Neural cell (in vitro differentiated cells): Measurements from ENCODE around the gene FFAR4. TPM values are rescaled to one million over a fixed set of nuclear protein-coding genes. Genes with fewer than 3 reads are reported as not detected.

Experiments
- H2AFZ ChIP-seq: fragments of 200-600, 300-800 bp; sonication (generic), shearing (Covaris generic); 2 replicates; pipeline ENCODE4 v1.6.0; 2014; ENCODE audit warnings: low read depth, mild to moderate bottlenecking, antibody characterized with exemption, low read length, moderate library complexity
- H3F3A ChIP-seq: fragments of 200-600 bp; shearing (Covaris generic); 2 replicates; pipeline ENCODE4 v1.6.1; 2016; ENCODE audit warnings: mild to moderate bottlenecking, moderate library complexity, mixed read lengths, antibody characterized with exemption, low read length; ENCODE audit not compliant: insufficient read depth, poor library complexity, severe bottlenecking
- H3K27ac ChIP-seq: fragments of 200-600, 300-800 bp; sonication (generic), shearing (Covaris generic); 2 replicates; pipeline ENCODE4 v1.5.1; 2014; ENCODE audit warnings: mild to moderate bottlenecking, low read length, moderate library complexity
- H3K27me3 ChIP-seq: fragments of 300-800, 200-600 bp; sonication (generic), shearing (Covaris generic); 2 replicates; pipeline ENCODE4 v1.6.0; 2014; ENCODE audit warnings: mild to moderate bottlenecking, low read depth, low read length, moderate library complexity; ENCODE audit not compliant: insufficient read depth
- H3K36me3 ChIP-seq: fragments of 300-800, 200-600 bp; sonication (generic), shearing (Covaris generic); 2 replicates; pipeline ENCODE4 v1.5.1; 2014; ENCODE audit warnings: mild to moderate bottlenecking, antibody characterized with exemption, low read length, moderate library complexity; ENCODE audit not compliant: insufficient read depth
- H3K4me2 ChIP-seq: fragments of 300-800, 200-600 bp; sonication (generic), shearing (Covaris generic); 2 replicates; pipeline ENCODE4 v1.6.0; 2014; ENCODE audit warnings: mild to moderate bottlenecking, low read length
- H3K4me3 ChIP-seq: fragments of 300-800, 200-600 bp; sonication (generic), shearing (Covaris generic); 2 replicates; pipeline ENCODE4 v1.5.1; 2014; ENCODE audit warnings: mild to moderate bottlenecking, low read length, moderate library complexity
- H3K79me2 ChIP-seq: fragments of 200-600 bp; shearing (Covaris generic); replicated peaks from 2 replicates; pipeline ENCODE4 v1.6.0; 2014; ENCODE audit warnings: mild to moderate bottlenecking, low read length, moderate library complexity; ENCODE audit not compliant: insufficient read depth
- H3K9ac ChIP-seq: fragments of 300-800, 200-600 bp; sonication (generic), shearing (Covaris generic); 2 replicates; pipeline ENCODE4 v1.6.1; 2016; ENCODE audit warnings: mild to moderate bottlenecking, low read length, mixed read lengths
- H3K9me2 ChIP-seq: fragments of 200-600 bp; shearing (Covaris generic); 2 replicates; pipeline ENCODE4 v1.6.1; 2016; ENCODE audit warnings: mild to moderate bottlenecking, low read length, mixed read lengths; ENCODE audit not compliant: insufficient read depth
- H3K9me3 ChIP-seq: fragments of 200-600, 300-800 bp; sonication (generic), shearing (Covaris generic); 2 replicates; pipeline ENCODE4 v1.6.1; 2016; ENCODE audit warnings: mild to moderate bottlenecking, mixed run types, low read length, moderate library complexity, mixed read lengths
- H4K20me1 ChIP-seq: fragments of 200-600 bp; shearing (Covaris generic); 2 replicates; pipeline ENCODE4 v1.6.1; 2016; ENCODE audit warnings: mild to moderate bottlenecking, mixed run types; ENCODE audit not compliant: insufficient read depth
- EP300 ChIP-seq: fragments of 450-650 bp; conservative IDR thresholded peaks from 2 replicates; pipeline ENCODE4 v1.6.1; 2014; ENCODE audit warnings: antibody characterized with exemption, mild to moderate bottlenecking, moderate library complexity; ENCODE audit not compliant: poor library complexity, severe bottlenecking
- EZH2 ChIP-seq: fragments of 200-600, 300-800 bp; shearing (Covaris generic), sonication (generic); IDR thresholded peaks from 2 replicates; pipeline ENCODE4 v1.6.1; 2014; ENCODE audit warnings: antibody characterized with exemption, low read length, borderline replicate concordance, mild to moderate bottlenecking; ENCODE audit not compliant: insufficient read depth, poor library complexity, severe bottlenecking
- MXI1 ChIP-seq: fragments of 450-650 bp; conservative IDR thresholded peaks from 2 replicates; pipeline ENCODE4 v1.6.1; 2014; ENCODE audit warnings: antibody characterized with exemption, mild to moderate bottlenecking; ENCODE audit not compliant: poor library complexity, severe bottlenecking
- POLR2AphosphoS5 ChIP-seq: IDR thresholded peaks from 2 replicates; pipeline ENCODE4 v1.6.1; 2012
- RAD21 ChIP-seq: fragments of 450-650 bp; conservative IDR thresholded peaks from 2 replicates; pipeline ENCODE4 v1.6.1; 2014; ENCODE audit warnings: antibody characterized with exemption, mild to moderate bottlenecking, moderate library complexity
- SMC3 ChIP-seq: fragments of 450-650 bp; conservative IDR thresholded peaks from 2 replicates; pipeline ENCODE4 v1.6.1; 2014; ENCODE audit warnings: antibody characterized with exemption, mild to moderate bottlenecking, moderate library complexity; ENCODE audit not compliant: poor library complexity
- TAF1 ChIP-seq: IDR thresholded peaks from 2 replicates; pipeline ENCODE4 v1.6.1; 2012; ENCODE audit warnings: low read depth
- polyA plus RNA-seq: library from polyadenylated mRNA; depleted of rRNA; stranded (reverse); fragments of >200 nt; gene quantifications from 2 replicates; pipeline ENCODE4 v1.2.3, GENCODE V29; 2014
- TF ChIP-seq, protein P1 (sequence below): IDR thresholded peaks from 2 replicates; pipeline ENCODE4 v1.6.1; 2012; ENCODE audit warnings: borderline replicate concordance
- TF ChIP-seq, protein P2 (sequence below): fragments of 450-650 bp; IDR thresholded peaks from 2 replicates; pipeline ENCODE4 v1.5.1; 2014; ENCODE audit warnings: antibody characterized with exemption, mild to moderate bottlenecking, moderate library complexity; ENCODE audit not compliant: poor library complexity, severe bottlenecking

The FFAR4 gene
- polyA plus RNA-seq, 1 donor from 2014 or later: not detected

DNA sequence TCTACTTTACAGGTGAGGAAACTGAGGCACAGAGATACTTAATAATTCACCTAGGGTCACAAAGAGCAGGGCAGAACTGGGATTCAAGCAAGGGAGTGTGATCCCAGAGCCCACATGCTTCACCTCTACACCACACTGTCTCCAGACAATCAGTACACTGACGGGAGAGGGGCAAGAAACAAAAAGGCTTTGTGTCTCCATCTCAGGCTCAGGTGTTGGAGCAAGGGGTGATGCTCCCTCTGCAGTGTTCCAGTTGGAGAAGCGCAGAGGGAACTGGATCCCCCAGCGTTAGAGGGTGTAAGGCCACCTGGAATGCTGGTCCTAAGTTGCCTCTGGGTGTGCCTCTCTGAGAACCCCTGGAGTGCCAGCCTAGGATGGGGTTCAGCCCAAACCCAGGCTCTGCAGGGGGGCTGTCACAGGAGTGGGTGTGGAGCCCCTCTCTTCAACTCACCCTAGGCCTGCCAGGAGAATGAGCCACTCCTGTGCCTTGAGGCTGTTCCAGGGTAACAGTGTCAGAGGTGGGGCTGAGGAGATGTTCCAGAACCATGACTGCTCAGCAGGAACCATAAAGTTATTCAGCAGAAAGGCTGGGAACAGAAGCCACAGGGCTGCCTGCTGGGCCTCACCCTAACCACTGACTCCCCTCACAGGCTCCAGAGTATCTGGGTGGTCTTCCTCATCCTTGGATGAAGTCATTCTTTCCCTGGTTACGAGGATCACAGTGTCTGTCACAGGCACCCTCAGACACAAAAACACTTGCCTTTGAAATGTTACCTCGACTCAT is 29.1 kb downstream of the FFAR4 start:
- TF ChIP-seq, protein P1, sequence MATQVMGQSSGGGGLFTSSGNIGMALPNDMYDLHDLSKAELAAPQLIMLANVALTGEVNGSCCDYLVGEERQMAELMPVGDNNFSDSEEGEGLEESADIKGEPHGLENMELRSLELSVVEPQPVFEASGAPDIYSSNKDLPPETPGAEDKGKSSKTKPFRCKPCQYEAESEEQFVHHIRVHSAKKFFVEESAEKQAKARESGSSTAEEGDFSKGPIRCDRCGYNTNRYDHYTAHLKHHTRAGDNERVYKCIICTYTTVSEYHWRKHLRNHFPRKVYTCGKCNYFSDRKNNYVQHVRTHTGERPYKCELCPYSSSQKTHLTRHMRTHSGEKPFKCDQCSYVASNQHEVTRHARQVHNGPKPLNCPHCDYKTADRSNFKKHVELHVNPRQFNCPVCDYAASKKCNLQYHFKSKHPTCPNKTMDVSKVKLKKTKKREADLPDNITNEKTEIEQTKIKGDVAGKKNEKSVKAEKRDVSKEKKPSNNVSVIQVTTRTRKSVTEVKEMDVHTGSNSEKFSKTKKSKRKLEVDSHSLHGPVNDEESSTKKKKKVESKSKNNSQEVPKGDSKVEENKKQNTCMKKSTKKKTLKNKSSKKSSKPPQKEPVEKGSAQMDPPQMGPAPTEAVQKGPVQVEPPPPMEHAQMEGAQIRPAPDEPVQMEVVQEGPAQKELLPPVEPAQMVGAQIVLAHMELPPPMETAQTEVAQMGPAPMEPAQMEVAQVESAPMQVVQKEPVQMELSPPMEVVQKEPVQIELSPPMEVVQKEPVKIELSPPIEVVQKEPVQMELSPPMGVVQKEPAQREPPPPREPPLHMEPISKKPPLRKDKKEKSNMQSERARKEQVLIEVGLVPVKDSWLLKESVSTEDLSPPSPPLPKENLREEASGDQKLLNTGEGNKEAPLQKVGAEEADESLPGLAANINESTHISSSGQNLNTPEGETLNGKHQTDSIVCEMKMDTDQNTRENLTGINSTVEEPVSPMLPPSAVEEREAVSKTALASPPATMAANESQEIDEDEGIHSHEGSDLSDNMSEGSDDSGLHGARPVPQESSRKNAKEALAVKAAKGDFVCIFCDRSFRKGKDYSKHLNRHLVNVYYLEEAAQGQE: no peak
- TF ChIP-seq MXI1: no peak
- TF ChIP-seq EP300: no peak
- TF ChIP-seq, protein P2, sequence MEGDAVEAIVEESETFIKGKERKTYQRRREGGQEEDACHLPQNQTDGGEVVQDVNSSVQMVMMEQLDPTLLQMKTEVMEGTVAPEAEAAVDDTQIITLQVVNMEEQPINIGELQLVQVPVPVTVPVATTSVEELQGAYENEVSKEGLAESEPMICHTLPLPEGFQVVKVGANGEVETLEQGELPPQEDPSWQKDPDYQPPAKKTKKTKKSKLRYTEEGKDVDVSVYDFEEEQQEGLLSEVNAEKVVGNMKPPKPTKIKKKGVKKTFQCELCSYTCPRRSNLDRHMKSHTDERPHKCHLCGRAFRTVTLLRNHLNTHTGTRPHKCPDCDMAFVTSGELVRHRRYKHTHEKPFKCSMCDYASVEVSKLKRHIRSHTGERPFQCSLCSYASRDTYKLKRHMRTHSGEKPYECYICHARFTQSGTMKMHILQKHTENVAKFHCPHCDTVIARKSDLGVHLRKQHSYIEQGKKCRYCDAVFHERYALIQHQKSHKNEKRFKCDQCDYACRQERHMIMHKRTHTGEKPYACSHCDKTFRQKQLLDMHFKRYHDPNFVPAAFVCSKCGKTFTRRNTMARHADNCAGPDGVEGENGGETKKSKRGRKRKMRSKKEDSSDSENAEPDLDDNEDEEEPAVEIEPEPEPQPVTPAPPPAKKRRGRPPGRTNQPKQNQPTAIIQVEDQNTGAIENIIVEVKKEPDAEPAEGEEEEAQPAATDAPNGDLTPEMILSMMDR: no peak
- TF ChIP-seq SMC3: no peak
- no peak for TF ChIP-seq EZH2
- TF ChIP-seq TAF1: no peak
- TF ChIP-seq RAD21: no peak
- TF ChIP-seq POLR2AphosphoS5: no peak
- no peaks in the 10 kb centered on the region for H3K79me2 ChIP-seq
- no peaks in the 10 kb centered on the region for H3F3A ChIP-seq

GRCh38 chr10:93596539-93596938 is 30.1 kb downstream of the FFAR4 start:
- TF ChIP-seq SMC3 (no peak), MXI1 (no peak), POLR2AphosphoS5 (no peak), EP300 (no peak), EZH2 (no peak), RAD21 (no peak), TAF1 (no peak)
- TF ChIP-seq, protein P1: no peak
- TF ChIP-seq, protein P2: no peak
- Histone ChIP-seq H3K36me3 (no peaks in the 10 kb centered on the region), H3F3A (no peaks in the 10 kb centered on the region), H3K4me2 (no peak overlapping the region), H3K9me3 (no peaks in the 10 kb centered on the region), H3K27ac (no peak overlapping the region), H3K4me3 (no peak overlapping the region), H3K9me2 (no peaks in the 10 kb centered on the region), H3K79me2 (no peaks in the 10 kb centered on the region), H3K9ac (no peak overlapping the region), H4K20me1 (no peaks in the 10 kb centered on the region), H2AFZ (no peak overlapping the region), H3K27me3 (peaks cover 23% of the 10 kb centered on the region)

More for the DNA sequence above, 29.1 kb downstream of the FFAR4 start:
- no peak overlapping the region for H3K27ac ChIP-seq
- H3K9me2 ChIP-seq: no peaks in the 10 kb centered on the region
- no peaks in the 10 kb centered on the region for H3K9me3 ChIP-seq
- H3K27me3 ChIP-seq: peaks cover 14% of the 10 kb centered on the region
- no peaks in the 10 kb centered on the region for H3K36me3 ChIP-seq
- H3K9ac ChIP-seq: no peak overlapping the region
- H4K20me1 ChIP-seq: no peaks in the 10 kb centered on the region
- no peak overlapping the region for H3K4me2 ChIP-seq
- H2AFZ ChIP-seq: no peak overlapping the region
- H3K4me3 ChIP-seq: no peak overlapping the region
